Chondrocyte (in vitro differentiated cells): Measurements from ENCODE around the gene MSLN. TPM values are rescaled to one million over a fixed set of nuclear protein-coding genes. Genes with fewer than 3 reads are reported as not detected.
"Not testable (repeated sequence)": the region's sequence is repeated elsewhere in the genome, so short reads cannot be mapped to it uniquely, and the experiment has no call there.

Experiments
- DNase-seq: peaks from one replicate; pipeline ENCODE4 v3.0.0; 2021; ENCODE audit warnings: mixed read lengths, low spot score
- H3K27ac Mint-ChIP-seq: one replicate; pipeline ENCODE4 v1.8.0; 2021; ENCODE audit warnings: mild to moderate bottlenecking, moderate library complexity, mixed read lengths; ENCODE audit not compliant: unreplicated experiment
- H3K27me3 Mint-ChIP-seq: 2 replicates; pipeline ENCODE4 v1.8.0; 2021; ENCODE audit warnings: low read depth, mixed read lengths
- H3K36me3 Mint-ChIP-seq: 2 replicates; pipeline ENCODE4 v1.8.0; 2021; ENCODE audit warnings: low read depth, mixed read lengths
- H3K4me1 Mint-ChIP-seq: 2 replicates; pipeline ENCODE4 v1.8.0; 2021; ENCODE audit warnings: low read depth, mild to moderate bottlenecking, mixed read lengths
- H3K4me3 Mint-ChIP-seq: one replicate; pipeline ENCODE4 v1.8.0; 2021; ENCODE audit warnings: mild to moderate bottlenecking, moderate library complexity, mixed read lengths; ENCODE audit not compliant: unreplicated experiment
- H3K9me3 Mint-ChIP-seq: 2 replicates; pipeline ENCODE4 v1.8.0; 2021; ENCODE audit warnings: low read depth, mixed read lengths
- CTCF ChIP-seq: fragments of 200-600 bp; sonication (generic); IDR thresholded peaks from 2 replicates; pipeline ENCODE4 v1.5.0; 2021; ENCODE audit warnings: antibody characterized with exemption, mild to moderate bottlenecking, moderate library complexity
- total RNA-seq: library from RNA; stranded (reverse); gene quantifications from 3 replicates; pipeline ENCODE4 v1.2.1, GENCODE V29; 2021

The MSLN gene
- total RNA-seq, 1 donor from 2014 or later, result not detected

- DNase-seq, result no peak
- peaks cover 13% of the 10 kb centered on the region for H3K4me1 Mint-ChIP-seq
- TF ChIP-seq CTCF, result peak; percentile 92
- H3K36me3 Mint-ChIP-seq, result peaks cover 5% of the 10 kb centered on the region
- no peaks in the 10 kb centered on the region for H3K27me3 Mint-ChIP-seq
- peak within 1 kb of the TSS; percentile 41 for H3K27ac Mint-ChIP-seq
- H3K4me3 Mint-ChIP-seq, result peak within 1 kb of the TSS; percentile 75
- H3K9me3 Mint-ChIP-seq, result no peaks in the 10 kb centered on the region
Measured at GRCh38 chr16:740764-741505, 19.6 kb upstream of the MSLN start, which contains the start of gene CIAO3. CIAO3 (minus strand) TSS chr16:740997; CDS start chr16:740985, 12 bp downstream.

DNA sequence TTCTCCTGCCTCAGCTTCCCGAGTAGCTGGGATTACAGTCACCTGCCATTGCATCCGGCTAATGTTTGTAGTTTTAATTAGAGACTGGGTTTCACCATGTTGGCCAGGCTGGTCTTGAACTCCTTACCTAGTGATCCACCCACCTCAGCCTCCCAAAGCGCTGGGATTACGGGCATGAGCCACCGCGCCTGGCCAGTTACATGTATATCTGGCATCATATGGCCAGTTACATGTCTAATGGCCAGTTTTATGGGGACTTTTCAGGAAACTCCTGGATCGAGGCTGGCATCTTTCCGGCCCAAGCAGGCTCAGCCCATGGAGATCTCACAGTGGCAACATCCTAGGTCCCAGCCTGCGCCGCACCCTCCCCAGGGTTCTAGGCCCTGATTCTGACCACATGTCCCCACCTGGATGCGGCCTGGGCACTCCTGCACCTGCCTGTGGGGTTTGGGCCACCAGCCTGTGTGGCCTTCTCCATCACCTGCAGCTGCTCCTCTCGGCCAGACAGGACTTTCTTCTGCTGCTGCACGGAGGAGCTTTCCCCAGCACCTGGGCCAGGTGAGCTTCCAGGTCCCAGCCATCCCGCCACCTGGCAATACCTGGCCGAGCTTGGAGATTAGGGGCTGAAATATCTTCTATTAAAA is 18.4 kb upstream of the MSLN start:
- Mint-ChIP-seq H3K27ac (no peak overlapping the region), H3K27me3 (no peaks in the 10 kb centered on the region), H3K36me3 (peaks cover 5% of the 10 kb centered on the region), H3K4me3 (no peak overlapping the region), H3K4me1 (peaks cover 13% of the 10 kb centered on the region), H3K9me3 (no peaks in the 10 kb centered on the region)
- DNase-seq, result no peak
- no peak for TF ChIP-seq CTCF

- H3K27ac Mint-ChIP-seq, DNase-seq, H3K9me3 Mint-ChIP-seq, H3K27me3 Mint-ChIP-seq, H3K4me3 Mint-ChIP-seq, H3K36me3 Mint-ChIP-seq: not testable (repeated sequence)
- peaks cover 13% of the 10 kb centered on the region for H3K4me1 Mint-ChIP-seq
Measured at GRCh38 chr16:742894-743293, 17.6 kb upstream of the MSLN start.

DNA sequence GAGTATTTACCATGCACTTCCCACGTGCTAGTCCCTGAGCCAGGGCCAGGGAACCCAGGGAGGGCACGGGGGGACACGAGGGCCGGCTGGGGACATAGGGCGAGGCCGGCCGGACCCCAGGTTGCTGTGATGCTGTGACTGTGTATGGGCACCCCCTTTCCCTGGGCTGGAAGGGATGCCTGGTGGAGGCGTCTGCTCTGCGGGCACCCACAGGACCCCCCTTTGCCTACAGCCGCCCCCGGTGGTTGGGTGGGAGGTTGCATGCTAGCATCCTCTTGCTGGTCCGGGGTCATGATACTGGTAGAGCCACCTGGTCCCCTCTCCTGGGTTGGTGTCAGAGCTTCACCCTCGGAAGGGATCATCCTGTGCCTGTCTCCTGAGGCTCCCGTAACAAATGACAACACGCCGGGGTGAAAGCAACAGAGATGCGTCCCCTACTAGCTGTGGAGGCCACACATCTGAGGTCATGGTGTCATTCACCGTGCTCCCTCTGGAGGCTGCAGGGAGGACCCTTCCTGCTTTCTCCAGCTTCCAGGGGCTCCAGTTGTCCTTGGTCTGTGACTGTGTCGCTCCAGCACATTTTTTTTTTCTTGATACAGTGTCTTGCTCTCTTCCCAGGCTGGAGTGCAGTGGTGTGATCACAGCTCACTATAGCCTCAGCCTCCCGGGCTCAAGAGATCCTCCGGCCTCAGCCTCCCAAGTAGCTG is 16.6 kb upstream of the MSLN start:
- no peak for DNase-seq
- Mint-ChIP-seq H3K27me3 (no peaks in the 10 kb centered on the region), H3K4me1 (peaks cover 16% of the 10 kb centered on the region), H3K4me3 (no peak overlapping the region), H3K36me3 (no peaks in the 10 kb centered on the region), H3K27ac (no peak overlapping the region), H3K9me3 (no peaks in the 10 kb centered on the region)
- TF ChIP-seq CTCF, result peak; percentile 24

DNA sequence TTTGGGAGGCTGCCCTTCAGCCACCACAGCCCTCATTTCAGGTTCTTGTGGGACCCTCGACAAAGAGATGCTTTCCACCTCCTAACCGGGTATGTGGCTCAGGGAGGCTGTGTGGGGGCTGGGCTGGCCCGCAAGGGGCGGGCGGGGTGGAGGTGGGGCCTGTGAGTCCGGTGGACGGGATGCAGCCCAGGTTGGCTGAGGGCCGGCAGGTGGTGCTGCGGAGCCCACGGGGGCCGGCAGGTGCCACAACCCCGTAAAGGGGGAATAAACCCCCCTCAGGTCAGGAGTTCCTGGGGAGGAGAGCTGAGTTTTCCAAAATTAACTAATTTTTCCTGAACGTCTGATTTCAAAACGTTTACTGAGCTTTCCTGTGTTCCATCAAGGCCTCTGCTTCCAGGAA is 14.8 kb upstream of the MSLN start:
- Mint-ChIP-seq H3K27me3 (no peaks in the 10 kb centered on the region), H3K36me3 (no peaks in the 10 kb centered on the region), H3K9me3 (no peaks in the 10 kb centered on the region)

More for the DNA sequence above, 14.8 kb upstream of the MSLN start:
- TF ChIP-seq CTCF, result peak; percentile 67
- no peak overlapping the region for H3K27ac Mint-ChIP-seq
- peaks cover 8% of the 10 kb centered on the region for H3K4me1 Mint-ChIP-seq
- H3K4me3 Mint-ChIP-seq, result no peak overlapping the region
- no peak for DNase-seq
